Mucosa of descending colon (tissue), 3 donors: Measurements from ENCODE around the gene ACOX3. TPM values are rescaled to one million over a fixed set of nuclear protein-coding genes. Genes with fewer than 3 reads are reported as not detected.

Experiments used
- ATAC-seq: fragments of 200-7000 bp; cut with Tn5 transposase; one replicate; pipeline ENCODE4 v1.9.1; 2020; ENCODE audit warnings: mild to moderate bottlenecking, moderate library complexity
- DNase-seq, 3 donors: peaks; one replicate each; pipeline ENCODE4 v3.0.0-alpha.2; 2020
- H3K36me3 ChIP-seq: fragments of 200-600 bp; one replicate; pipeline ENCODE4 v1.8.0; 2021; ENCODE audit warnings: low read depth, mild to moderate bottlenecking
- H3K4me1 ChIP-seq: fragments of 200-600 bp; one replicate; pipeline ENCODE4 v1.8.0; 2021; ENCODE audit warnings: low read depth, mild to moderate bottlenecking
- H3K4me3 ChIP-seq: fragments of 200-600 bp; one replicate; pipeline ENCODE4 v1.8.0; 2021; ENCODE audit warnings: mild to moderate bottlenecking
- H3K9me3 ChIP-seq: fragments of 200-600 bp; one replicate; pipeline ENCODE4 v1.8.0; 2021; ENCODE audit warnings: mild to moderate bottlenecking
- intact Hi-C, 2 donors: fragments of 100-400 bp; cut with DNase I in 1 of 2; cut with micrococcal nuclease in 1 of 2; formaldehyde crosslinking; loops; one replicate each; pipeline versions ENCODE4 v1.11.0 to v1.11.1; 2022; cut with DNase I, micrococcal nuclease
- total RNA-seq, 3 donors: library from RNA; stranded (reverse); fragmentation: NEBNext Ultra II Directional in 2 of 3; extraction: Animal tissue kit (Norgen Biotek cat#: 25700) in 2 of 3; gene quantifications; one replicate each; pipeline versions ENCODE4 v1.2.1 to v1.2.4, GENCODE V29; 2021 to 2023
- TF ChIP-seq, protein P1 (sequence below): fragments of 200-600 bp; IDR thresholded peaks from one replicate; pipeline ENCODE4 v1.8.0; 2022; ENCODE audit warnings: antibody characterized with exemption, mild to moderate bottlenecking
- donor health status: DM: no; HTN: no; CAD: no; lungs with moderate emphysema.
- donor health status: DM: no; HTN: no; CAD: no.
- donor health status: DM: no; HTN: yes; CAD: no.

ACOX3 gene
- total RNA-seq, 3 donors from 2014 or later = 22.4 to 34.7 (median 26.0) TPM

- ATAC-seq = no peak
- intact Hi-C loops = loop anchor here (5.0 kb wide), 1 partner anchor 126 kb away; the partner anchor contains the start of gene CPZ (in 2 of the 2)
- no peak overlapping the region for H3K4me3 ChIP-seq
- no peaks in the 10 kb centered on the region for H3K9me3 ChIP-seq
- TF ChIP-seq, protein P1, sequence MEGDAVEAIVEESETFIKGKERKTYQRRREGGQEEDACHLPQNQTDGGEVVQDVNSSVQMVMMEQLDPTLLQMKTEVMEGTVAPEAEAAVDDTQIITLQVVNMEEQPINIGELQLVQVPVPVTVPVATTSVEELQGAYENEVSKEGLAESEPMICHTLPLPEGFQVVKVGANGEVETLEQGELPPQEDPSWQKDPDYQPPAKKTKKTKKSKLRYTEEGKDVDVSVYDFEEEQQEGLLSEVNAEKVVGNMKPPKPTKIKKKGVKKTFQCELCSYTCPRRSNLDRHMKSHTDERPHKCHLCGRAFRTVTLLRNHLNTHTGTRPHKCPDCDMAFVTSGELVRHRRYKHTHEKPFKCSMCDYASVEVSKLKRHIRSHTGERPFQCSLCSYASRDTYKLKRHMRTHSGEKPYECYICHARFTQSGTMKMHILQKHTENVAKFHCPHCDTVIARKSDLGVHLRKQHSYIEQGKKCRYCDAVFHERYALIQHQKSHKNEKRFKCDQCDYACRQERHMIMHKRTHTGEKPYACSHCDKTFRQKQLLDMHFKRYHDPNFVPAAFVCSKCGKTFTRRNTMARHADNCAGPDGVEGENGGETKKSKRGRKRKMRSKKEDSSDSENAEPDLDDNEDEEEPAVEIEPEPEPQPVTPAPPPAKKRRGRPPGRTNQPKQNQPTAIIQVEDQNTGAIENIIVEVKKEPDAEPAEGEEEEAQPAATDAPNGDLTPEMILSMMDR = no peak
- H3K36me3 ChIP-seq = no peaks in the 10 kb centered on the region
- no peaks in the 10 kb centered on the region for H3K4me1 ChIP-seq
- no peak for DNase-seq
Measured at GRCh38 chr4:8465615-8466611, 25.4 kb upstream of the ACOX3 start.

DNA sequence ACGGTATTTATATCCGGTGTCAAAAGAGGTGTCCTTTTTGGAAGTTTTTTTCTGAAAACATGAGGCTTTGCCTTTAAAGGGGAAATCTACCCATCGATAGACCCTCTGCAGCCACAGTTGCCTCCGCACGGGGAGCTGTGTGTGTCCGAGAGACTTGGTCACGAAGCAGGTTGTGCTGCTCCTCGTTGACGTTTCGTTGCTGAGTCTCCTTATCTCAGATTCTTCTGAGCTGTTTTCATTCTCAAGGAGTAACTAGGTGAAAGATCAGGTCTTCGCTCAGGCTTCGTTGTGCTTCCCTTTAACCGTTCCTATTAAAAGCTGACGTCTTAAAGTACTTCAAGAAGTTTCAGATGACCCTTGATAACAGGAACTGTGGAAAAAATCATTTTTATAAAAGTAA lies 23.9 kb upstream of the ACOX3 start:
- intact Hi-C loops = no loop called here
- H3K4me3 ChIP-seq = no peak overlapping the region
- TF ChIP-seq, protein P1 = no peak
- no peaks in the 10 kb centered on the region for H3K36me3 ChIP-seq
- ATAC-seq = no peak
- no peaks in the 10 kb centered on the region for H3K9me3 ChIP-seq
- H3K4me1 ChIP-seq = no peaks in the 10 kb centered on the region
- DNase-seq = no peak

DNA sequence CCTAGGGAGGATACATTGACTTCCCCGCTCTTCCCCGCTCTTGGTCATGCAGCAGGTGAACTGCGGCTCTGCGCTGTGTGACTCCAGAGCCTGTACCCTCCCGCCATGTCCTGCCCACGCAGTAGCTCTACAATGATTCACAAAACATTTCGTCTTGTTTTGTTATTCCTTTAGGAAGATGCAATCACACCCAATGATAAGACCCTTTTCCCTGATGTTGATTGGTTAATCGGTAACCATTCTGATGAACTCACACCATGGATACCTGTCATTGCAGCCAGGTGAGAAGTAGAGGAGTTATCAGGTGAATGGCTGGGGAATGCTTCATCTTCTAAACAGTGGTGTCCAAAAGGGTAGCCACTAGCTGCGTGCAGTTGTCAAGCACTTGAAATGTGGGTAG lies 23.3 kb upstream of the ACOX3 start:
- DNase-seq (no peak), ATAC-seq (no peak)
- intact Hi-C loops = no loop called here
- no peaks in the 10 kb centered on the region for H3K4me1 ChIP-seq
- TF ChIP-seq, protein P1 = no peak
- no peak overlapping the region for H3K4me3 ChIP-seq
- no peaks in the 10 kb centered on the region for H3K9me3 ChIP-seq
- H3K36me3 ChIP-seq = no peaks in the 10 kb centered on the region

DNA sequence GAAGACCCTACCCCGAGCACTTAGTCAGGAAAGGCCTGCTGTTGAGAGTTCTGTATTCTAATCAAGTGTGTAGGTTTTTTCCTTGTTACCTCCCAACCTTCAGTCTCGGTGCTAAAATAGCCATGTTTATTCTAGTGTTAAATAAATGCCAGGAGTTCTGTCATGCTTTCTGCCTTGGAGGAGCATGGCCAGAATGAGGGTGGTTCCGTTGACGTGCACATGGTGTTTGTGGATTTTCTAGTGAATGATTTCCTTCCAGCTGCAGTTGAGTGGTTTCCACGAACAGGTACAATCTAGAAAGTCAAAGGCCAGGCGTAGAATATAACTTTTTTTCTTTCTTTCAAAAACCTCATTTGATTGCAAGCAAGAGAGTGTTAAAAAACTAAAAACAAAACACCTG lies 21.1 kb upstream of the ACOX3 start:
- no peak for ATAC-seq
- TF ChIP-seq, protein P1 = no peak
- DNase-seq = no peak
- H3K4me3 ChIP-seq = no peak overlapping the region
- no peaks in the 10 kb centered on the region for H3K4me1 ChIP-seq
- H3K9me3 ChIP-seq = no peaks in the 10 kb centered on the region
- no peaks in the 10 kb centered on the region for H3K36me3 ChIP-seq
- intact Hi-C loops = no loop called here

DNA sequence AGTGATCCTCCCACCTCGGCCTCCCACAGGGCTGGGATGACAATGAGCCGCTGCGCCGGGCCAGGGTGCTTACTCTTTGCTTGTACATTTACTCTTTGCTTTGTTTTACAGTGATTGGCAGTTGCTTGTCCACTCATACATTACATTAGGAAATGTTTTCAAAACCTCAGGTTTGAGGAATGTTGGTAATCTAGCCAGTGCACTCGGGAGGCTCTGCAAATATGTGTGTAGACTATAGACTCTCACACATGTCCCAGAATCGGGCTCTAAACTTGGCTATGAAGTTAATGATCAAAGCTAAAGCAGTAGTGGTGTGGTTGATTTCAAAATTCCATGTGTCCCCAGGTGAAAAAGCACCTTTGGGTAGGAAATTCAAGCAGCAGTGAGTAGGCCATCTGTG lies 20.6 kb upstream of the ACOX3 start:
- Histone ChIP-seq H3K4me1 (no peaks in the 10 kb centered on the region), H3K36me3 (no peaks in the 10 kb centered on the region), H3K4me3 (no peak overlapping the region), H3K9me3 (no peaks in the 10 kb centered on the region)
- intact Hi-C loops = no loop called here
- DNase-seq (no peak), ATAC-seq (no peak)
- TF ChIP-seq, protein P1 = no peak
